Measurements from ENCODE around the gene C1orf21.

The C1orf21 gene

GRCh38 chr1:184356891-184357290, 29.9 kb upstream of the C1orf21 start:
- DNase-seq (ENCODE audit: extremely low read depth, low read depth), result no peak
- TF ChIP-seq, protein P1, sequence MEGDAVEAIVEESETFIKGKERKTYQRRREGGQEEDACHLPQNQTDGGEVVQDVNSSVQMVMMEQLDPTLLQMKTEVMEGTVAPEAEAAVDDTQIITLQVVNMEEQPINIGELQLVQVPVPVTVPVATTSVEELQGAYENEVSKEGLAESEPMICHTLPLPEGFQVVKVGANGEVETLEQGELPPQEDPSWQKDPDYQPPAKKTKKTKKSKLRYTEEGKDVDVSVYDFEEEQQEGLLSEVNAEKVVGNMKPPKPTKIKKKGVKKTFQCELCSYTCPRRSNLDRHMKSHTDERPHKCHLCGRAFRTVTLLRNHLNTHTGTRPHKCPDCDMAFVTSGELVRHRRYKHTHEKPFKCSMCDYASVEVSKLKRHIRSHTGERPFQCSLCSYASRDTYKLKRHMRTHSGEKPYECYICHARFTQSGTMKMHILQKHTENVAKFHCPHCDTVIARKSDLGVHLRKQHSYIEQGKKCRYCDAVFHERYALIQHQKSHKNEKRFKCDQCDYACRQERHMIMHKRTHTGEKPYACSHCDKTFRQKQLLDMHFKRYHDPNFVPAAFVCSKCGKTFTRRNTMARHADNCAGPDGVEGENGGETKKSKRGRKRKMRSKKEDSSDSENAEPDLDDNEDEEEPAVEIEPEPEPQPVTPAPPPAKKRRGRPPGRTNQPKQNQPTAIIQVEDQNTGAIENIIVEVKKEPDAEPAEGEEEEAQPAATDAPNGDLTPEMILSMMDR (IDR thresholded peaks at IDR 0.05; ENCODE audit: low read depth, low read length), result no peak

DNA sequence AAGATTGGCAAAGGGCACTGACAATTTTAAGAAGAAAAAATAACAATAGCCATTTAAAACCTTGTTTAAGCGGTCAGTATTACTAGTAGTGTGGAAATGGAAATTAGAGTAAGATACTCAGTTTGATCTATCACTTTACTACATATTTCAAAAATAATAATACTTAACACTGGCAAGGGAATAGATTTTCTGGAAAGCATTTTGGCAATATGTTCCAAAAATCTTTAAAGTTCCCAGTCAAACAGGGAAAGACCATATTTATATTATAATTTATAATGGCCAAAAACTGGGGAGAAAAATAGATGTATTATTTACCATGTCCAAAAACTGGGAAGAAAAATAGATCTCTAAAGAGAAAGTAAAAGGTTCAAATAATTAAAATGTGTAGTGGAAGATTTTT, 28.6 kb upstream of the C1orf21 start:
- TF ChIP-seq, protein P1 (IDR thresholded peaks at IDR 0.05; ENCODE audit: low read depth, low read length), result no peak
- no peak for DNase-seq (ENCODE audit: extremely low read depth, low read depth)

DNA sequence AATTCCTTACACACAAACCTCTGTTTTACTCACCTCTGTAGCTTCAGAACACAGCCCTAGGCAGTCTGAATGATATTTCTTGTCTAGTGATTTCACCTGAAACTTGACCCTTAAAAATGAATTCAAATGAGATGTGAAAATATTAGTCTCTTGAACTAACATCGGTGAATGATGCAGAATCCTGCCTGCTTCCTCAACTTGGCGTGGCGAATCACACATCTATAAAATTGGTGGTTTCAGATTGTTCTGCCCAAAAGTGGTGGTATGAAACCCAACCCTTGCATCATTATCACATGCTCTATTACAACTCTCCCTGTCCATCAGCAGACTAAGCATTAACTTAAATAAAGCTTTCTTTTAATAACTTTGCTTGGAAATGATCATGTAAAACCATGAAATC, 26.9 kb upstream of the C1orf21 start:
- no peak for DNase-seq (ENCODE audit: extremely low read depth, low read depth)
- TF ChIP-seq, protein P1 (IDR thresholded peaks at IDR 0.05; ENCODE audit: low read depth, low read length), result no peak

GRCh38 chr1:184362876-184363275, 24.0 kb upstream of the C1orf21 start:
- DNase-seq (ENCODE audit: extremely low read depth, low read depth), result no peak
- TF ChIP-seq, protein P1 (IDR thresholded peaks at IDR 0.05; ENCODE audit: low read depth, low read length), result no peak

DNA sequence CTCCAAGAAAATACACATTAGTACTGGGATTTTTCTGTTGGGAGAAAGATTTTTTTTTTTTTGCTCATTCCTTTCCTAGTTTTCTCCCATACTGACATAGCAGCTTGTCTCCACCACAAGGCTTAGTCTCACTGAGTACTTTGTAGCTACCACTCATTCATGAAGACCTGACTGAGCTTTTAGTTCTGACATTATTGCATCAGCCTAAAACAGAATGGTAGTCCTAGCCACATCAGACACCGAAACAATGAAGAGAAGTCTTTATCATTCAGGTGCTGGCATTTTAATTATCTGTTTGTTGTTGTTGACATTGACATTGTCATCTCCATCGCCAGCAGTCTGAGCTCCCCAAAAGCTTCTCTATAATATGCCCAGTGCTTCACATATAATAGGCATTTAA, 21.1 kb upstream of the C1orf21 start:
- DNase-seq (ENCODE audit: extremely low read depth, low read depth), result no peak
- TF ChIP-seq, protein P1 (IDR thresholded peaks at IDR 0.05; ENCODE audit: low read depth, low read length), result no peak

DNA sequence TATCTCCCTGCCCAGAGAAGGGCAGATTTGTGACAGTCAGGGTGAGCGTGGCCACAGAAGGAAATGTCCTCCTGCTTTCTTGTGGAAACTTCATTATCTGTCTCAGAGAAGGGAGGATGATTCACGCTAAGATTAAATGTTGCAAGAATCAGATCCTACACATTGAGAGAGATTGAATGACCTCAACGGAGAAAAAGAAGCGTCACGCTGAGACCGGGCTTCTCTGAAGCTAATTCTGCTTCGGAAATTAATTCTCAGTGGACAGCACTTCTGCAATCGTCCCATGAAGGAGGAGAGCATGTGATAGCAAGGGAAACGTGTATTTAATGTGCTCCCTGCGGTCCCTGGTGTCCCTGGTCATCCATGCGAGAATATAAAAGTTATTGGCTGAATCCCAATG, 19.8 kb upstream of the C1orf21 start:
- no peak for DNase-seq (ENCODE audit: extremely low read depth, low read depth)

GRCh38 chr1:184367427-184368038, 19.3 kb upstream of the C1orf21 start:
- TF ChIP-seq, protein P1 (IDR thresholded peaks at IDR 0.05; ENCODE audit: low read depth, low read length), result no peak
- DNase-seq (ENCODE audit: extremely low read depth, low read depth), result no peak

More for the DNA sequence above, 19.8 kb upstream of the C1orf21 start:
- TF ChIP-seq, protein P1 (IDR thresholded peaks at IDR 0.05; ENCODE audit: low read depth, low read length), result no peak
